OCI-LY3 (cell line): ENCODE measurements around the gene RNFT2.

Experiments used
- H2AFZ ChIP-seq: fragments of 200-600, 300-600 bp; shearing (Covaris generic); 2 replicates; pipeline ENCODE4 v1.6.0; 2014; ENCODE audit warnings: antibody characterized with exemption, low read depth, low read length
- H3K27ac ChIP-seq: fragments of 200-600, 300-600 bp; sonication (generic); 2 replicates; pipeline ENCODE4 v1.5.1; 2014; ENCODE audit warnings: mild to moderate bottlenecking, low read length, moderate library complexity, mixed read lengths
- H3K27me3 ChIP-seq: fragments of 200-600, 300-600 bp; sonication (generic); 2 replicates; pipeline ENCODE4 v1.6.1; 2014; ENCODE audit warnings: low read depth, low read length, mixed read lengths
- H3K36me3 ChIP-seq: fragments of 200-600, 300-600 bp; sonication (generic); replicated peaks from 2 replicates; pipeline ENCODE3; 2014; ENCODE audit warnings: low read depth, low read length, mixed read lengths
- H3K4me1 ChIP-seq: fragments of 300-600, 200-600 bp; sonication (generic); 2 replicates; pipeline ENCODE4 v1.6.1; 2014; ENCODE audit warnings: low read length, mixed read lengths
- H3K4me2 ChIP-seq: fragments of 200-600, 300-600 bp; sonication (generic); 2 replicates; pipeline ENCODE4 v1.6.1; 2014; ENCODE audit warnings: low read length, mixed read lengths
- H3K4me3 ChIP-seq: fragments of 300-600, 200-600 bp; sonication (generic); 2 replicates; pipeline ENCODE4 v1.5.1; 2014; ENCODE audit warnings: antibody characterized with exemption, mild to moderate bottlenecking, low read length, moderate library complexity
- H3K79me2 ChIP-seq: fragments of 300-600, 200-600 bp; shearing (Covaris generic); 2 replicates; pipeline ENCODE4 v1.6.1; 2014; ENCODE audit warnings: mild to moderate bottlenecking, low read length, mixed read lengths
- H3K9ac ChIP-seq: fragments of 300-600, 200-600 bp; shearing (Covaris generic); 2 replicates; pipeline ENCODE4 v1.6.0; 2014; ENCODE audit warnings: mild to moderate bottlenecking, low read length, moderate library complexity
- H3K9me3 ChIP-seq: fragments of 200-600, 300-600 bp; shearing (Covaris generic); 2 replicates; pipeline ENCODE4 v1.6.1; 2014; ENCODE audit warnings: low read length, mixed read lengths; ENCODE audit not compliant: insufficient read depth
- H4K20me1 ChIP-seq: fragments of 200-600, 300-600 bp; sonication (generic); 2 replicates; pipeline ENCODE4 v1.6.1; 2016; ENCODE audit warnings: low read length, mixed read lengths; ENCODE audit not compliant: insufficient read depth
- EZH2phosphoT487 ChIP-seq: fragments of 200-600 bp; shearing (Covaris generic); IDR thresholded peaks from 2 replicates; pipeline ENCODE4 v1.6.1; 2018; ENCODE audit warnings: antibody characterized with exemption, mixed run types, low read depth
- TF ChIP-seq, protein P1 (sequence below): fragments of 200-600, 300-600 bp; sonication (generic); IDR thresholded peaks from 2 replicates; pipeline ENCODE4 v1.5.1; 2014; ENCODE audit warnings: antibody characterized with exemption, low read length, low read depth

The RNFT2 gene

DNA sequence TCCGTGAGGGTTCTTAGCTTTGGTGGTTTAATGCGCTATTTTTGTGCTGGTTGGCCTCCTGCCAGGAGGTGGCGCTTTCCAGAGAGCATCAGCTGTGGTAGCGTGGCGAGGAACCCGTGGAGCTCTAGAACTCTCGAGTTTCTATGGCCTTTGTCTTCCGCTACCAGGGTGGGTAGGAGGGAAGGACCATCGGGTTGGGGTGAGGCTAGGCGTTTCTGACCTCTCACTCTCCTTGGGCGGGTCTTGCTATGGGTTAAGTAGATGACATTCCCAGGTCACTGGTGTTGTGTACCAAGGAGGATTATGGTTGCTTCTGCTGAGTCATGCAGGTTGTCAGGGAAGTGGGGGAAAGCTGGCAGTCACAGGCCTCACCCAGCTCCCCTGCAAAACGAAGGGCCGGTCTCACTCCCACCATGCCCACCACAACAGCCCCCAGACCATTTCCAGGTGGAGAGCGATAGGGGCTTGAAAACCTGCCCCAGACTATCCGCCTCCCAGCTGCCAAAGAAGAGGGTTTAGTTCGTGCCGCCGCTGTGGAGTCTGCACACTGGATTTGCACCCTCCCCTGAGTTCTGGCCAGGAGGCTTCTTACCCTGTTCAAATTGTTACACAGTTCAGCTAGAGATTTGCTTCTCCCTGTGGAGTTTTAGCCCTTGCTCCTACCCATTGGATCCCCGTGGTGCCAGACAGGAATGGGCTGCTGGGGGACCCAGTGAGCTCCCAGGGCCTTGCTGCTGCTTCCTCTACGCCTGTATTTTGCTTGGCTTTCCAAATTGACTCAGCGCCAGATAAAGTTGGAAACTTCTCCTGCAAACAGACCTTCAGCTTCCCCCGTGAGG lies 21.9 kb downstream of the RNFT2 start:
- Histone ChIP-seq H3K27ac (no peak overlapping the region), H3K4me2 (no peak overlapping the region), H3K4me3 (no peak overlapping the region), H3K9me3 (no peaks in the 10 kb centered on the region), H3K36me3 (no peaks in the 10 kb centered on the region), H3K4me1 (no peaks in the 10 kb centered on the region), H3K79me2 (no peaks in the 10 kb centered on the region), H3K27me3 (no peaks in the 10 kb centered on the region), H4K20me1 (no peaks in the 10 kb centered on the region), H2AFZ (no peak overlapping the region), H3K9ac (no peak overlapping the region)
- TF ChIP-seq, protein P1, sequence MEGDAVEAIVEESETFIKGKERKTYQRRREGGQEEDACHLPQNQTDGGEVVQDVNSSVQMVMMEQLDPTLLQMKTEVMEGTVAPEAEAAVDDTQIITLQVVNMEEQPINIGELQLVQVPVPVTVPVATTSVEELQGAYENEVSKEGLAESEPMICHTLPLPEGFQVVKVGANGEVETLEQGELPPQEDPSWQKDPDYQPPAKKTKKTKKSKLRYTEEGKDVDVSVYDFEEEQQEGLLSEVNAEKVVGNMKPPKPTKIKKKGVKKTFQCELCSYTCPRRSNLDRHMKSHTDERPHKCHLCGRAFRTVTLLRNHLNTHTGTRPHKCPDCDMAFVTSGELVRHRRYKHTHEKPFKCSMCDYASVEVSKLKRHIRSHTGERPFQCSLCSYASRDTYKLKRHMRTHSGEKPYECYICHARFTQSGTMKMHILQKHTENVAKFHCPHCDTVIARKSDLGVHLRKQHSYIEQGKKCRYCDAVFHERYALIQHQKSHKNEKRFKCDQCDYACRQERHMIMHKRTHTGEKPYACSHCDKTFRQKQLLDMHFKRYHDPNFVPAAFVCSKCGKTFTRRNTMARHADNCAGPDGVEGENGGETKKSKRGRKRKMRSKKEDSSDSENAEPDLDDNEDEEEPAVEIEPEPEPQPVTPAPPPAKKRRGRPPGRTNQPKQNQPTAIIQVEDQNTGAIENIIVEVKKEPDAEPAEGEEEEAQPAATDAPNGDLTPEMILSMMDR = peak; percentile 15; the same call in 1 of the 2 replicates
- no peak for TF ChIP-seq EZH2phosphoT487

DNA sequence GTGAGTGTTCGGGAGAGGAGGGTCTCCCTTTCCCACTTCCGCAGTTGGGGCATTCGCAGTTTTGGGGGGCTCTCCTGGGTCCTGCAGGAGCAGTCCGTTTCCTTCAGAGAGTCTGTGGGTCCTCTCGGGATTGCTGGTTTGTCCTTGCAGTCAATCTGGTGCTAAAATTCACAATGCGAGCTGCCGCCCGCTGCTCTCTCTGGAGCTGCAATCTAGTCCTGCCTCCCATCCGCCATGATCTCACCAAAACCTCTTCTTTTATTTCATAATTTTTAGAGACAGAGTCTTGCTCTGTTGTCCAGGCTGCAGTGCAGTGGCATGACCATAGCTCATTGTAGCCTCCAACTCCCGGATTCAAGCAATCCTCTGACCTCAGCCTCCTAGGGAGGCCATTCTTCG lies 22.5 kb downstream of the RNFT2 start:
- H3K9me3 ChIP-seq = no peaks in the 10 kb centered on the region
- H3K4me3 ChIP-seq = no peak overlapping the region
- no peak overlapping the region for H3K9ac ChIP-seq
- TF ChIP-seq EZH2phosphoT487 = no peak
- TF ChIP-seq, protein P1 = no peak
- no peaks in the 10 kb centered on the region for H3K27me3 ChIP-seq
- no peak overlapping the region for H3K4me2 ChIP-seq
- no peaks in the 10 kb centered on the region for H3K79me2 ChIP-seq
- H4K20me1 ChIP-seq = no peaks in the 10 kb centered on the region
- H3K36me3 ChIP-seq = no peaks in the 10 kb centered on the region
- no peaks in the 10 kb centered on the region for H3K4me1 ChIP-seq
- H2AFZ ChIP-seq = no peak overlapping the region
- no peak overlapping the region for H3K27ac ChIP-seq

DNA sequence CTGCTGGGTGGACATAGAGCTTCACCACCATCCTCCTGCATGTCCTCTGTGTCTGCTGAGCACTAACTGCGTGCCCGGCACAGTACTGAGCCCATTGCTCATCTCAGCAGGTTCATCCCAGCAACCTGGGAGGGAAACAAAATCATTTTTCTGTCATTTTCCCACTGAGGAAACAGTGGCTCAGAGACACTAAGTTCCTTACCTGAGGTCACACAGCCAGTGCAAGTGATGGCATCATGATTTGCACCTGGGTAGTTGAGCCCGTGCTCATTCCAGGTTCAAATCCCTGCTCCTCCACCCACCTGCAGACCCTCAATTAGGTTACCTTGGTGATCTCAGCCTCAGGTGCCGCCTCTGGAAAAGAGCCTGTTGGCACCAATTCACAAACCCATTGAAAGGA lies 23.4 kb downstream of the RNFT2 start:
- Histone ChIP-seq H3K27me3 (no peaks in the 10 kb centered on the region), H4K20me1 (no peaks in the 10 kb centered on the region), H3K4me2 (no peak overlapping the region), H3K36me3 (peaks cover under 1% of the 10 kb centered on the region), H3K79me2 (no peaks in the 10 kb centered on the region), H3K9ac (no peak overlapping the region), H3K4me1 (no peaks in the 10 kb centered on the region), H3K4me3 (no peak overlapping the region), H3K9me3 (no peaks in the 10 kb centered on the region), H3K27ac (no peak overlapping the region), H2AFZ (no peak overlapping the region)
- no peak for TF ChIP-seq EZH2phosphoT487
- TF ChIP-seq, protein P1 = no peak

DNA sequence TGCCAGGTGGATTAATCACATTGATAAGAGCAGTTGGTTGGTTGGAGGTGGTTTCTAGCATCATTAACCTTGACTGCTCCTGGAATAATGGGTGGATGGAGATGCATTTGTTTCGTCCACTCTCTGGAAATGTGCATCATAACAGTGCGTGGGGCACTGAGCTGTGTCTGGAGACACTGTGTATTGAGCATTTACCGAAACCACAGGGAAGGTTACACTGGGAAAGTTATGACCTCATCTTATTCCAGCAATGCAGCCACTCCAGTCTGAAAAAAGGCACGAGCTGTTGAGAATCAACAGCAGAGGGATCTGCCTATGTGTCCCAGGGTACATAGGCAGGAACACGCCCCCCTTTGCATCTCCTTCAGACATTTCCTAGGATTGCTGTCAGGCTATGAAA lies 27.2 kb downstream of the RNFT2 start:
- no peaks in the 10 kb centered on the region for H3K27me3 ChIP-seq
- peaks cover 4% of the 10 kb centered on the region for H3K36me3 ChIP-seq
- H3K4me2 ChIP-seq = no peak overlapping the region
- no peaks in the 10 kb centered on the region for H3K4me1 ChIP-seq
- H4K20me1 ChIP-seq = no peaks in the 10 kb centered on the region
- H3K27ac ChIP-seq = no peak overlapping the region
- no peaks in the 10 kb centered on the region for H3K79me2 ChIP-seq
- no peak for TF ChIP-seq EZH2phosphoT487
- TF ChIP-seq, protein P1 = no peak
- no peaks in the 10 kb centered on the region for H3K9me3 ChIP-seq
- H2AFZ ChIP-seq = no peak overlapping the region
- no peak overlapping the region for H3K9ac ChIP-seq
- no peak overlapping the region for H3K4me3 ChIP-seq
